Measurements from ENCODE around the gene PDE6A. TPM values are rescaled to one million over a fixed set of nuclear protein-coding genes. Genes with fewer than 3 reads are reported as not detected.

The PDE6A gene
- total and polyA plus RNA-seq, 7 experiments from 2014 or later, result 0.11 TPM; not detected in 6

DNA sequence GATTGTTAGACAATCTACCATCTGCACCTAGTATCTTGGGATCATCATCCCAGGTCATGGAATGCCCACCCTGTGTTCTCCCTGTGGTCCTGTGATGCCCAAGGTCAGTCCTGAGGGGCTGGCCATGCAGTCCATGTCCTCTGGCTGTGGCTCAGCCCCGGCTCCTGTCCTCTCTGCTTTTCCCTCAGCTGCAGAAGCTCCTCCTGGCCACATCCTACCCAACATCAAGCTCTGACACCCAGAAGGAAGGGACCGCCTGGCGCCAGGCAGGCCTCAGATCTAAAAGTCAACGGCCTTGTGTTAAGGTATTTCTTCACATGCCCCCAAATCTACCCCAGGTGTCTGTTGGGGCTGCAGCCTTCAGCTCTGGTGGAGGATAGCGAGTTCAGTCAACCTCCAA, 114.0 kb downstream of the PDE6A start:
- ChIA-PET CTCF (interaction anchor here (0.7 to 8.8 kb wide), 6 partner anchors 116 to 192 kb away, joined by 3 to 93 read pairs (median 10); no protein-coding TSS in a partner anchor), POLR2A (interaction anchor here (0.7 kb wide), 1 partner anchor 1024 kb away, joined by 3 read pairs; no protein-coding TSS in a partner anchor)
- no peak overlapping the region for H3K4me3 ChIP-seq (ENCODE audit: low read length)
- no peak overlapping the region for H3K27ac ChIP-seq (ENCODE audit: low read depth, low read length)
- H3K4me1 ChIP-seq (ENCODE audit: control insufficient read depth in 2 of 2, insufficient read depth in 2 of 2, low read length in 2 of 2), result no peaks in the 10 kb centered on the region
- H3K9me3 ChIP-seq (ENCODE audit: control insufficient read depth in 2 of 3, low read length in 3 of 3), result no peaks in the 10 kb centered on the region
- H3K27me3 Mint-ChIP-seq, result no peaks in the 10 kb centered on the region
- peaks cover 0 to 28% (median 0%) of the 10 kb centered on the region in 3 experiments for H3K36me3 ChIP-seq (ENCODE audit: control insufficient read depth in 2 of 3, insufficient read depth in 3 of 3, low read length in 3 of 3)
- peaks cover 0 to 14% (median 4%) of the 10 kb centered on the region in 5 donors for H3K36me3 Mint-ChIP-seq
- no peak for DNase-seq
- H3K27ac Mint-ChIP-seq, result no peak overlapping the region
- peaks cover 0 to 14% (median 4%) of the 10 kb centered on the region in 7 donors for H3K4me1 Mint-ChIP-seq
- H3K4me3 Mint-ChIP-seq, result no peak overlapping the region
- no peaks in the 10 kb centered on the region for H3K9me3 Mint-ChIP-seq
- no peaks in the 10 kb centered on the region for H3K27me3 ChIP-seq (ENCODE audit: control insufficient read depth in 2 of 2, insufficient read depth in 2 of 2, low read length in 2 of 2)
- intact Hi-C loops (cut with micrococcal nuclease), result loop anchor here in 1 of 2 donors (5.0 kb wide), 1 partner anchor 292 kb away; no protein-coding TSS in a partner anchor
- ATAC-seq, result no peak

DNA sequence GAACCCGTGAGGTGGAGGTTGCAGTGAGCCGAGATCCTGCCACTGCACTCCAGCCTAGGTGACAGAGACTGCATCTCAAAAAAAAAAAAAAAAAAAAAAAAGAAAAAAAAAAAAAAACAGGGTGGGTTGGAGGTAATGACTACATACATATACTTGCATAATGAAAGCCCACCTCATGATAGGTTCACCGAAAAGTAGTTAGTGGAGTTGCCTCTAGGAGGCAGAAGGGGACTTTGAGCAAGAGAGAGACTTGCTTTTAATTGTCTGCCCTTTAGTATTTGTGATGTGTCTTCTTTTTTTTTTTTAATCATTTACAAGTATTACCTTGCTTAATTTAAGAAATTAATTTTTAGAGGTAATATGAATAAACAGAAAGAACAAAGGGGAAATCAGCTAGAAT, 114.6 kb downstream of the PDE6A start:
- no peak overlapping the region for H3K27ac Mint-ChIP-seq
- no peaks in the 10 kb centered on the region for H3K27me3 ChIP-seq (ENCODE audit: control insufficient read depth in 2 of 2, insufficient read depth in 2 of 2, low read length in 2 of 2)
- ChIA-PET POLR2A (interaction anchor here (0.7 kb wide), 1 partner anchor 1024 kb away, joined by 3 read pairs; no protein-coding TSS in a partner anchor), CTCF (interaction anchor here (0.7 to 8.8 kb wide), 6 partner anchors 90 to 195 kb away, joined by 3 to 93 read pairs (median 13); no protein-coding TSS in a partner anchor)
- no peak overlapping the region for H3K4me3 ChIP-seq (ENCODE audit: low read length)
- H3K4me3 Mint-ChIP-seq, result no peak overlapping the region
- H3K9me3 ChIP-seq (ENCODE audit: control insufficient read depth in 2 of 3, low read length in 3 of 3), result no peaks in the 10 kb centered on the region
- H3K9me3 Mint-ChIP-seq, result no peaks in the 10 kb centered on the region
- H3K4me1 Mint-ChIP-seq, result peaks cover 0 to 14% (median 4%) of the 10 kb centered on the region in 7 donors
- H3K27me3 Mint-ChIP-seq, result no peaks in the 10 kb centered on the region
- peaks cover 0 to 21% (median 0%) of the 10 kb centered on the region in 3 experiments for H3K36me3 ChIP-seq (ENCODE audit: control insufficient read depth in 2 of 3, insufficient read depth in 3 of 3, low read length in 3 of 3)
- intact Hi-C loops (cut with micrococcal nuclease), result loop anchor here (5.0 kb wide), 2 partner anchors 98 to 292 kb away; partner anchors contain the start of gene PPARGC1B (in 1 of the 2)
- ATAC-seq (no peak), DNase-seq (no peak)
- no peak overlapping the region for H3K27ac ChIP-seq (ENCODE audit: low read depth, low read length)
- peaks cover 0 to 12% (median 4%) of the 10 kb centered on the region in 5 donors for H3K36me3 Mint-ChIP-seq
- no peaks in the 10 kb centered on the region for H3K4me1 ChIP-seq (ENCODE audit: control insufficient read depth in 2 of 2, insufficient read depth in 2 of 2, low read length in 2 of 2)

DNA sequence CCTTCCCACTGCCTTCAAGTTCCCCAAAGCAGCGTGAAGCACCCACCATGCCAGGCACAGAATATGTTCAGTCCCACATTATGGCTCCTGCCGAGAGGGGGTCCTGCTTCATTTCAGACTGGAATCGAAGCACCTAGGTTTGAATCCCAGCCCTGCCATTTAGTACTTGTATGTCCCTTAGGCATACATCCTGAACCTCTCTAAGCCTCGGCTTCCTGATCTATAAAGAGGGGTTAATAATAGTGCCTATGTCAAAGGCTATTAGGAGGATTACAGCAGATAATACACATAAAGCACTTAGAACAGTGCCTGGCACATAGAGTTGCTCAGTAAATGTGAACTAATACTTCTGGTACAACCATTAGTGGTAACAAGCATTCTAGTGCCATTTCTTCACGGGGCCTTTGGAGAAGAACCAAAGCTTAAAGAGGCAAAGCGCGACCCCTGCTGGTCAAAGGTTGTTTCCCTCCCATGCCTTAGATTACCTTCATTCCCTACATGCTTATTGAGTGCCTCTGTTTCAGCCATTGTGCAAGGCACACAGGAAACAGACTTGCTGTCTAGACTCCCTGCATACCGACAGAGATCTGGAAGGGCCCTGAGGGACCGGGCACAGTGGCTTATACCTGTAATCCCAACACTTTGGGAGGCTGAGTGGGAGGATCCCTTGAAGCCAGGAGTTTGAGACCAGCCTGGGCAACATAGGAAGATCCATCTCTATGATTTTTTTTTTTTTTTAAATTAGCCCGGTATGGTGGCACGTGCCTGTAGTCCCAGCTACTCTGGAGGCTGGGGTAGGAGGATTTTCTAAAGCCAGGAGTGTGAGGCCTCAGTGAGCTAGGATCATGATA, 116.2 kb downstream of the PDE6A start:
- no peak overlapping the region for H3K27ac Mint-ChIP-seq
- intact Hi-C loops (cut with micrococcal nuclease), result loop anchor here (1.0 to 5.0 kb wide), 5 partner anchors 96 to 192 kb away; partner anchors contain the start of gene PPARGC1B (in 1 of the 2)

DNA sequence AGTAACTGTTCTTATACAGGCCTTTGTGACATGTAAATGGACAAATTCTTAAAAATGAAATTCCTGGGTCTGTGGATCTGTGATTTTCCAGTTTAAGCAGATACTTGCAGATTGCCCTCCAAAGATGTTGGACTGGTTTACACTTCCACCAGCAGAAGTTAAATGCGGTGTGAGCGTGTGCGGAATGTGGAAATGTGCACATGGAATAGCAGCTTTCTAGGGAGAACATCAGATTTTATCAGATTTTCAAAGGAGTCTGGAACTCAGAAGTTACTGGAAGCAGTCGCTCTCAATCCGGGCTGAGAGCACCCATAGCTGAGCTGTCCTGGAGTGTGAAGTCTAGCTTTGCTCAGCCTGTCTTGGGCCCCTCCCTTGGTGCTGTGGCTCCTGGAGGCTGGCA, 117.0 kb downstream of the PDE6A start:
- Mint-ChIP-seq H3K4me3 (no peak overlapping the region), H3K27ac (peak overlapping the region in 2 of 9 donors; percentile 18 to 23), H3K27me3 (no peaks in the 10 kb centered on the region), H3K36me3 (peaks cover 0 to 9% (median 0%) of the 10 kb centered on the region in 5 donors), H3K9me3 (no peaks in the 10 kb centered on the region), H3K4me1 (peaks cover 0 to 10% (median 4%) of the 10 kb centered on the region in 7 donors)
- peaks cover 0 to 12% (median 0%) of the 10 kb centered on the region in 3 experiments for H3K36me3 ChIP-seq (ENCODE audit: control insufficient read depth in 2 of 3, insufficient read depth in 3 of 3, low read length in 3 of 3)
- ATAC-seq (no peak), DNase-seq (no peak)
- POLR2A ChIA-PET, result interaction anchor here (0.8 kb wide), 1 partner anchor 164 kb away, joined by 3 read pairs; no protein-coding TSS in a partner anchor
- H3K27ac ChIP-seq (ENCODE audit: low read depth, low read length), result no peak overlapping the region
- no peaks in the 10 kb centered on the region for H3K9me3 ChIP-seq (ENCODE audit: control insufficient read depth in 2 of 3, low read length in 3 of 3)
- intact Hi-C loops (cut with micrococcal nuclease), result loop anchor here in 1 of 2 donors (5.0 kb wide), 1 partner anchor 95 kb away; the partner anchor contains the start of gene PPARGC1B
- CTCF ChIA-PET, result interaction anchor here (0.5 to 8.8 kb wide), 10 partner anchors 11 to 558 kb away, joined by 3 to 93 read pairs (median 4); no protein-coding TSS in a partner anchor
- no peak overlapping the region for H3K4me3 ChIP-seq (ENCODE audit: low read length)
- no peaks in the 10 kb centered on the region for H3K27me3 ChIP-seq (ENCODE audit: control insufficient read depth in 2 of 2, insufficient read depth in 2 of 2, low read length in 2 of 2)
- no peaks in the 10 kb centered on the region for H3K4me1 ChIP-seq (ENCODE audit: control insufficient read depth in 2 of 2, insufficient read depth in 2 of 2, low read length in 2 of 2)

More for the DNA sequence above, 116.2 kb downstream of the PDE6A start:
- Mint-ChIP-seq H3K36me3 (peaks cover 0 to 9% (median 0%) of the 10 kb centered on the region in 5 donors), H3K4me3 (no peak overlapping the region), H3K4me1 (peaks cover 0 to 10% (median 4%) of the 10 kb centered on the region in 7 donors), H3K9me3 (no peaks in the 10 kb centered on the region), H3K27me3 (no peaks in the 10 kb centered on the region)
- Histone ChIP-seq H3K36me3 (ENCODE audit: control insufficient read depth in 2 of 3, insufficient read depth in 3 of 3, low read length in 3 of 3) (peaks cover 0 to 20% (median 0%) of the 10 kb centered on the region in 3 experiments), H3K4me3 (ENCODE audit: low read length) (no peak overlapping the region), H3K4me1 (ENCODE audit: control insufficient read depth in 2 of 2, insufficient read depth in 2 of 2, low read length in 2 of 2) (no peaks in the 10 kb centered on the region), H3K27me3 (ENCODE audit: control insufficient read depth in 2 of 2, insufficient read depth in 2 of 2, low read length in 2 of 2) (no peaks in the 10 kb centered on the region), H3K27ac (ENCODE audit: low read depth, low read length) (no peak overlapping the region), H3K9me3 (ENCODE audit: control insufficient read depth in 2 of 3, low read length in 3 of 3) (no peaks in the 10 kb centered on the region)
- DNase-seq (peak; percentile 47 to 79 (median 72)), ATAC-seq (peak; percentile 81)
- ChIA-PET CTCF (interaction anchor here (0.6 to 8.8 kb wide), 14 partner anchors 10 to 193 kb away, joined by 3 to 93 read pairs (median 4); no protein-coding TSS in a partner anchor), POLR2A (interaction anchor here (0.8 kb wide), 1 partner anchor 164 kb away, joined by 3 read pairs; no protein-coding TSS in a partner anchor)

DNA sequence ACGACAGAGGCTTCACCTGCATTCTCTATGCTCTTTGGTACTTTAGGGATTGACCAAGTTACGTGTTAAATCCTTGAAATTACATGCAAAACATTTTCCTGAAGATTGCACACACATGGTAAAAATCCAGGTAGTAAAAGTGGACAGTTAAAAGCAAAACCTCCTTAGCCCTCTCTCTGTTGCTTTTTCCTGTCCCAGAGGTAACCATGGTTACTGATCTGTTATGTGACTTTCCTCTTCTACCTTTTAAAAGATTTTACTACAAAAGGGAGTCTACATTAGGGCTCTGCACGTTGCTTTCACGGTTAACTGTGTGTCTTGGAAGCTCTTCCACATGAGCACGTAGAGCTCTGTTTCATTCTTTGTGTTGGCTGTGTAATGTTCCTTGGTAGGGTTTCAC, 117.5 kb downstream of the PDE6A start:
- H3K27ac ChIP-seq (ENCODE audit: low read depth, low read length), result no peak overlapping the region
- ChIA-PET POLR2A (no interaction called here), CTCF (interaction anchor here (0.5 to 8.8 kb wide), 9 partner anchors 11 to 558 kb away, joined by 3 to 93 read pairs (median 5); no protein-coding TSS in a partner anchor)
- H3K27me3 Mint-ChIP-seq, result no peaks in the 10 kb centered on the region
- intact Hi-C loops (cut with micrococcal nuclease), result loop anchor here in 1 of 2 donors (5.0 kb wide), 1 partner anchor 95 kb away; the partner anchor contains the start of gene PPARGC1B
- no peaks in the 10 kb centered on the region for H3K4me1 ChIP-seq (ENCODE audit: control insufficient read depth in 2 of 2, insufficient read depth in 2 of 2, low read length in 2 of 2)
- H3K4me3 Mint-ChIP-seq, result no peak overlapping the region
- no peaks in the 10 kb centered on the region for H3K9me3 Mint-ChIP-seq
- ATAC-seq (no peak), DNase-seq (no peak)
- H3K36me3 ChIP-seq (ENCODE audit: control insufficient read depth in 2 of 3, insufficient read depth in 3 of 3, low read length in 3 of 3), result peaks cover 0 to 7% (median 0%) of the 10 kb centered on the region in 3 experiments
- H3K27ac Mint-ChIP-seq, result no peak overlapping the region
- no peak overlapping the region for H3K4me3 ChIP-seq (ENCODE audit: low read length)
- H3K9me3 ChIP-seq (ENCODE audit: control insufficient read depth in 2 of 3, low read length in 3 of 3), result no peaks in the 10 kb centered on the region
- H3K36me3 Mint-ChIP-seq, result peaks cover 0 to 5% (median 0%) of the 10 kb centered on the region in 5 donors
- H3K27me3 ChIP-seq (ENCODE audit: control insufficient read depth in 2 of 2, insufficient read depth in 2 of 2, low read length in 2 of 2), result no peaks in the 10 kb centered on the region
- peaks cover 0 to 10% (median 4%) of the 10 kb centered on the region in 7 donors for H3K4me1 Mint-ChIP-seq

DNA sequence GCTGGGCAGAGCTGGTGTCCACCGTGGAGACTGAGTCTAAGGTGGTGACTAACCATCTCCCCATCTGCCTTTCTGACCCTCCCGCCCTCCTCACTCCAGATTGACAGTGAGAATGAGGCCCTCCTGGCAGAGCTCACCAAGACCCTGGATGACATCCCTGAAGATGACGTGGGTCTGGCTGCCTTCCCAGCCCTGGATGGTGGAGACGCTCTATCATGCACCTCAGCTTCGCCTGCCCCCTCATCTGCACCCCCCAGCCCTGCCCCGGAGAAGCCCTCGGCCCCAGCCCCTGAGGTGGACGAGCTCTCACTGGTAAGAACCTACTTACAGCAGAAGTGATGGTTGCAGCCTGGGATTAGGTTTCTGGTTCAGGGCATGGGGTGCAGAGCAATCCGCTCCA, 118.0 kb downstream of the PDE6A start:
- H3K27me3 Mint-ChIP-seq, result no peaks in the 10 kb centered on the region
- intact Hi-C loops (cut with micrococcal nuclease), result loop anchor here in 1 of 2 donors (5.0 kb wide), 1 partner anchor 94 kb away; the partner anchor contains the start of gene PPARGC1B

More for the DNA sequence above, 118.0 kb downstream of the PDE6A start:
- Histone ChIP-seq H3K4me3 (ENCODE audit: low read length) (no peak overlapping the region), H3K36me3 (ENCODE audit: control insufficient read depth in 2 of 3, insufficient read depth in 3 of 3, low read length in 3 of 3) (peaks cover 0 to 7% (median 0%) of the 10 kb centered on the region in 3 experiments), H3K27ac (ENCODE audit: low read depth, low read length) (no peak overlapping the region), H3K9me3 (ENCODE audit: control insufficient read depth in 2 of 3, low read length in 3 of 3) (no peaks in the 10 kb centered on the region), H3K27me3 (ENCODE audit: control insufficient read depth in 2 of 2, insufficient read depth in 2 of 2, low read length in 2 of 2) (no peaks in the 10 kb centered on the region), H3K4me1 (ENCODE audit: control insufficient read depth in 2 of 2, insufficient read depth in 2 of 2, low read length in 2 of 2) (no peaks in the 10 kb centered on the region)
- POLR2A ChIA-PET, result no interaction called here
- Mint-ChIP-seq H3K4me3 (no peak overlapping the region), H3K27ac (no peak overlapping the region), H3K9me3 (no peaks in the 10 kb centered on the region), H3K4me1 (peaks cover 0 to 9% (median 4%) of the 10 kb centered on the region in 7 donors), H3K36me3 (peaks cover 0 to 5% (median 0%) of the 10 kb centered on the region in 5 donors)
- no peak for ATAC-seq
- CTCF ChIA-PET, result interaction anchor here (0.6 to 1.8 kb wide), 8 partner anchors 10 to 193 kb away, joined by 3 to 14 read pairs (median 4); no protein-coding TSS in a partner anchor
- no peak for DNase-seq
